Panc1 (cell line): ENCODE results near the gene TENM3. TPM values are rescaled to one million over a fixed set of nuclear protein-coding genes. Genes with fewer than 3 reads are reported as not detected.

Experiments used
- ATAC-seq: fragments of 200-7000 bp; cut with Tn5 transposase; 2 replicates; pipeline ENCODE4 v1.9.1; 2020; ENCODE audit warnings: mild to moderate bottlenecking, moderate library complexity
- BruUV-seq: library from RNA; stranded (reverse); fragments of 400-500 nt; replicated peaks from 2 replicates; lab custom pipeline; 2021; lab: Mats Ljungman, UMichigan
- CTCF ChIA-PET: fragments of 300-600 bp; sonication (Branson Sonifier 250); formaldehyde crosslinking; loops from one replicate; lab custom pipeline; 2022; ENCODE audit warnings: antibody characterized with exemption; lab: Charles Lee
- POLR2A ChIA-PET: fragments of 300-600 bp; sonication (Branson Sonifier 250); formaldehyde crosslinking; loops from one replicate; lab custom pipeline; 2022; ENCODE audit warnings: antibody characterized with exemption; lab: Charles Lee
- DNase-seq: peaks from one replicate; pipeline ENCODE4 v3.0.0-alpha.2; 2010; ENCODE audit warnings: low read depth, low spot score
- H3K27ac ChIP-seq: 2 replicates; pipeline ENCODE4 v1.5.1; 2011; ENCODE audit warnings: mild to moderate bottlenecking, low read length, inconsistent platforms
- H3K27me3 ChIP-seq: fragments of 200-500 bp; sonication (Bioruptor generic); 2 replicates; pipeline ENCODE4 v1.6.0; 2014; ENCODE audit warnings: low read length, inconsistent platforms; ENCODE audit not compliant: control insufficient read depth, insufficient read depth
- H3K36me3 ChIP-seq: fragments of 200-500 bp; sonication (Bioruptor generic); 2 replicates; pipeline ENCODE4 v1.5.1; 2014; ENCODE audit warnings: inconsistent platforms, mild to moderate bottlenecking, low read length, moderate library complexity; ENCODE audit not compliant: control insufficient read depth, insufficient read depth
- H3K4me1 ChIP-seq: 2 replicates; pipeline ENCODE4 v1.5.1; 2011; ENCODE audit warnings: inconsistent platforms, mild to moderate bottlenecking, low read length, moderate library complexity; ENCODE audit not compliant: control insufficient read depth, insufficient read depth
- H3K4me3 ChIP-seq, 2 experiments: 2 replicates each; pipeline ENCODE4 v1.5.1; 2011 to 2012; ENCODE audit warnings: low read depth in 2 of 2, low read length in 2 of 2, mild to moderate bottlenecking in 2 of 2, inconsistent platforms in 1 of 2, moderate library complexity in 1 of 2
- H3K9me3 ChIP-seq: fragments of 200-500 bp; sonication (Bioruptor generic); 2 replicates; pipeline ENCODE4 v1.5.1; 2014; ENCODE audit warnings: low read depth, mild to moderate bottlenecking, inconsistent platforms, low read length, moderate library complexity; ENCODE audit not compliant: control insufficient read depth, insufficient read depth
- CTCF ChIP-seq: fragments of 450-650 bp; IDR thresholded peaks from 2 replicates; pipeline ENCODE4 v1.5.1; 2017; ENCODE audit warnings: mild to moderate bottlenecking
- POLR2AphosphoS5 ChIP-seq: IDR thresholded peaks from 2 replicates; pipeline ENCODE4 v1.6.1; 2012; ENCODE audit warnings: mild to moderate bottlenecking, low read depth, low read length, moderate library complexity
- REST ChIP-seq, 2 experiments: IDR thresholded peaks; 2 replicates each; pipeline ENCODE4 v1.6.1; 2011 to 2012; ENCODE audit warnings: low read depth in 2 of 2, control low read depth in 1 of 2, low read length in 1 of 2, mild to moderate bottlenecking in 1 of 2, moderate library complexity in 1 of 2; ENCODE audit not compliant: insufficient read depth in 1 of 2
- SIN3A ChIP-seq: IDR thresholded peaks from 2 replicates; pipeline ENCODE4 v1.6.1; 2012; ENCODE audit warnings: low read depth, mild to moderate bottlenecking, low read length, moderate library complexity, borderline replicate concordance; ENCODE audit not compliant: insufficient read depth
- TCF7L2 ChIP-seq: IDR thresholded peaks from 2 replicates; pipeline ENCODE4 v1.6.1; 2011; ENCODE audit warnings: mild to moderate bottlenecking, low read depth, low read length, inconsistent platforms
- in situ Hi-C: cut with HindIII; loops from 2 replicates; pipeline ENCODE4 v1.10.0; 2016; ENCODE audit warnings: low sequenced_read_pairs, low pct_unique_long_range_greater_than_20kb
- intact Hi-C: fragments of 100-400 bp; cut with micrococcal nuclease; formaldehyde crosslinking; loops from one replicate; pipeline ENCODE4 v1.10.0; 2022; ENCODE audit not compliant: unreplicated experiment
- total RNA-seq: library from RNA; stranded (reverse); gene quantifications from one replicate; pipeline ENCODE4 v1.2.1, GENCODE V29; 2021; ENCODE audit not compliant: unreplicated experiment

Gene TENM3
- total RNA-seq, 1 experiment from 2014 or later: 0.95 TPM

GRCh38 chr4:182845618-182846017 is 602.4 kb downstream of the TENM3 start:
- CTCF ChIA-PET: no interaction called here
- H3K27me3 ChIP-seq: no peaks in the 10 kb centered on the region

GRCh38 chr4:182846036-182846435 is 602.8 kb downstream of the TENM3 start:
- no TSS peak for BruUV-seq
- DNase-seq (no peak), ATAC-seq (no peak)
- no peaks in the 10 kb centered on the region for H3K36me3 ChIP-seq
- ChIA-PET CTCF (no interaction called here), POLR2A (no interaction called here)
- intact Hi-C loops: no loop called here
- no peaks in the 10 kb centered on the region for H3K27me3 ChIP-seq
- H3K4me1 ChIP-seq: no peaks in the 10 kb centered on the region
- TF ChIP-seq POLR2AphosphoS5 (no peak), TCF7L2 (no peak), REST (IDR thresholded peaks at IDR 0.05; ENCODE audit: insufficient read depth in 1 of 2, low read depth in 2 of 2, low read length in 1 of 2) (no peak), SIN3A (no peak), CTCF (no peak)
- no peak overlapping the region for H3K27ac ChIP-seq
- no peak overlapping the region for H3K4me3 ChIP-seq
- no peaks in the 10 kb centered on the region for H3K9me3 ChIP-seq
- in situ Hi-C loops: no loop called here

More at GRCh38 chr4:182845618-182846017, 602.4 kb downstream of the TENM3 start:
- Histone ChIP-seq H3K27ac (no peak overlapping the region), H3K9me3 (no peaks in the 10 kb centered on the region), H3K4me1 (no peaks in the 10 kb centered on the region), H3K36me3 (no peaks in the 10 kb centered on the region), H3K4me3 (no peak overlapping the region)
- DNase-seq (no peak), ATAC-seq (no peak)
- intact Hi-C loops (no loop called here), in situ Hi-C loops (no loop called here)
- no peak for TF ChIP-seq SIN3A
- no peak for TF ChIP-seq TCF7L2
- no peak for TF ChIP-seq REST (IDR thresholded peaks at IDR 0.05; ENCODE audit: insufficient read depth in 1 of 2, low read depth in 2 of 2, low read length in 1 of 2)
- no peak for TF ChIP-seq CTCF
- TF ChIP-seq POLR2AphosphoS5: no peak
- POLR2A ChIA-PET: no interaction called here
- BruUV-seq: no TSS peak
